ENCODE data around the gene FAM210A.

- TF ChIP-seq CTCF (IDR thresholded peaks at IDR 0.05) (no peak), POLR2A (IDR thresholded peaks at IDR 0.05) (no peak)
These were observed 36.5 kb upstream of the FAM210A start for GRCh38 chr18:13762690-13763439.
